ENCODE results near the gene DNM2. TPM values are rescaled to one million over a fixed set of nuclear protein-coding genes. Genes with fewer than 3 reads are reported as not detected.

DNM2 gene
- total and polyA plus RNA-seq, 9 of the 15 experiments (the other 6 are each of a cell fraction or from before 2014, with no cell fraction given) = 2.2 to 161 (median 72.6) TPM

DNA sequence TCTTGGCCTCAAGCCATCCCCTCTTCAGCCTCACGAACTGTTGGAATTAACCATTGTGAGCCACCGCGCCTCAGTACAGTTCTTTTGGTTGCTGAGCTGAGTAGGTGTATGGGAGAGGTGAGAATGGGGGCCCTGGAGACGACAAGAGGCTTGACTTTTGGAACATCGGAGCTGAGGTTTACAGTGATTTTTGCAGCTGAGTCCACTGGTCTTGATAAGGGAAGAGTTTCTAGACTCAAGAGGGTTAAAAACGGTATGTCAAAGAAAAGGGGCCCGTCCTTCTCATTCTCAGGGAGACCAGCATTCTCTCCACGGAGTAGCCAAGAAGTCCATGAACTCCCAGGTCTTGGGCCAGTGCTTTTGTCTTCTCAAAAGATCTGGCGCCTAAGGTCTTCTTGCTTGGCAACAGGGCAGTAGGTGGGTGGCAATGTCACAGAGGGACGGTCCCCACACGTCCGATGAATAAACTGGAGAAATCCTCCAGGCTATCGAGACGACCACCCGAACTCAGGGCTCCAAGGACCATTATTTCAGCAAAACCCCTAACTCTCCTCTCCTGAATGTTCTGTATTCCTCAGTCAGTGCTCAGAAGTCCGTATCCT lies 23.1 kb upstream of the DNM2 start:
- CTCF ChIA-PET (ENCODE audit: low intra/inter-chr PET ratio) = interaction anchor here (1.2 kb wide), 1 partner anchor 114 kb away, joined by 8 read pairs; no protein-coding TSS in a partner anchor
- no peak for FAIRE-seq

More for the DNA sequence above, 23.1 kb upstream of the DNM2 start:
- Histone ChIP-seq H3K79me2 (ENCODE audit: control insufficient read depth, insufficient read depth, low read length) (no peaks in the 10 kb centered on the region), H3K4me1 (replicated peaks in 1 of 2; ENCODE audit: control insufficient read depth in 2 of 2, insufficient read depth in 2 of 2, low read length in 2 of 2) (peaks cover 6 to 13% of the 10 kb centered on the region in 2 experiments; a peak in 4 of 5 replicates), H3K36me3 (ENCODE audit: control insufficient read depth, insufficient read depth, low read length) (peaks cover 29% of the 10 kb centered on the region; the same call in 2 of the 3 replicates), H3K9me3 (replicated peaks; ENCODE audit: control insufficient read depth, insufficient read depth, low read depth, low read length) (no peaks in the 10 kb centered on the region), H4K20me1 (replicated peaks; ENCODE audit: control insufficient read depth, insufficient read depth, low read length) (peaks cover 36% of the 10 kb centered on the region), H3K9me1 (ENCODE audit: control insufficient read depth, insufficient read depth, low read length) (peaks cover 9% of the 10 kb centered on the region), H3K27me3 (ENCODE audit: control insufficient read depth in 2 of 2, insufficient read depth in 2 of 2, low read length in 2 of 2) (peaks cover 4 to 7% of the 10 kb centered on the region in 2 experiments; a peak in 2 of 5 replicates), H2AFZ (ENCODE audit: low read depth, low read length) (no peak overlapping the region), H3K9ac (ENCODE audit: insufficient read depth in 1 of 2, low read depth in 2 of 2, low read length in 2 of 2) (peak overlapping the region in 1 of 2 experiments; percentile 68; a peak in 2 of 4 replicates), H3K4me3 (no peak overlapping the region), H3K4me2 (ENCODE audit: insufficient read depth, low read length) (peak overlapping the region; percentile 48; the same call in 1 of the 2 replicates), H3K27ac (ENCODE audit: extremely low read depth, low read depth, low read length) (no peak overlapping the region)
- DNase-seq (ENCODE audit: extremely low read depth in 1 of 4, low spot score in 3 of 4) = no peak
- ATAC-seq = no peak
- no TSS peak for BruUV-seq (replicated peaks)
- POLR2A ChIA-PET = interaction anchor here (0.7 to 1.7 kb wide), 12 partner anchors 8 to 140 kb away, joined by 3 to 10 read pairs (median 4); partner anchors contain the start of gene DNM2
- intact Hi-C loops (cut with micrococcal nuclease) = loop anchor here (2.0 to 5.0 kb wide), 3 partner anchors 40 to 293 kb away; partner anchors contain the start of genes CDC37 and ILF3
- 0 out of 2 replicates have a peak, but pooled peaks have one; percentile 26 for TF ChIP-seq NFIC (IDR thresholded peaks at IDR 0.05)
- no peak for TF ChIP-seq CBFA2T2 (conservative IDR thresholded peaks at IDR 0.05)
- in situ Hi-C loops (cut with MboI) = loop anchor here (5.0 kb wide), 2 partner anchors 113 to 213 kb away; no protein-coding TSS in a partner anchor
- 34% methylated on average over 16 of the region's 16 CpGs for WGBS (ENCODE audit: insufficient coverage, low coverage, missing lambda C conversion rate)
